K562 (cell line): ENCODE measurements around the gene CFL1. TPM values are rescaled to one million over a fixed set of nuclear protein-coding genes. Genes with fewer than 3 reads are reported as not detected.

ENCODE experiments used
- ATAC-seq: fragments of 200-7000 bp; cut with Tn5 transposase; 3 replicates; pipeline ENCODE4 v1.9.1; 2020; ENCODE audit warnings: moderate library complexity
- BruUV-seq: library from RNA; stranded (reverse); fragments of 400-500 nt; replicated peaks from 2 replicates; lab custom pipeline; 2021; lab: Mats Ljungman, UMichigan
- CTCF ChIA-PET: fragments of 300-600 bp; formaldehyde crosslinking; extraction: SDS; loops from one replicate; lab custom pipeline; 2021; ENCODE audit warnings: low intra/inter-chr PET ratio; lab: Yijun Ruan, JAX
- POLR2A ChIA-PET: fragments of 300-600, 350-650 bp; sonication (Branson Sonifier 250); formaldehyde crosslinking; extraction: SDS; loops from one replicate; lab custom pipeline; 2021; ENCODE audit warnings: antibody characterized with exemption, inconsistent platforms; lab: Yijun Ruan, JAX
- DNase-seq, 4 experiments: peaks; one replicate each; pipeline versions ENCODE4 v3.0.0 to v3.0.0-alpha.2; 2011 to 2018; ENCODE audit warnings: low spot score in 3 of 4, mixed read lengths in 3 of 4; ENCODE audit errors: extremely low read depth in 1 of 4
- FAIRE-seq: peaks from 2 replicates; lab custom pipeline; 2011; peaks lifted over from hg19 to GRCh38; lab: Jason Lieb, UNC
- H2AFZ ChIP-seq: 2 replicates; pipeline ENCODE4 v1.6.0; 2011; ENCODE audit warnings: low read depth, low read length, control low read depth, inconsistent platforms
- H3K27ac ChIP-seq: fragments of 200-600 bp; 3 replicates; pipeline ENCODE4 v1.8.0; 2011; ENCODE audit warnings: low read depth, mild to moderate bottlenecking, control low read depth, inconsistent platforms, low read length, moderate library complexity, mixed read lengths; ENCODE audit errors: extremely low read depth
- H3K27me3 ChIP-seq, 2 experiments: fragments of 300-600 bp in 1 of 2; 2 replicates in 1 of 2; 3 replicates in 1 of 2; pipeline versions ENCODE4 v1.6.0 to v1.8.0; 2011; ENCODE audit warnings: inconsistent platforms in 2 of 2, low read length in 2 of 2, mild to moderate bottlenecking in 1 of 2, mixed read lengths in 1 of 2, moderate library complexity in 1 of 2; ENCODE audit not compliant: control insufficient read depth in 2 of 2, insufficient read depth in 2 of 2
- H3K36me3 ChIP-seq: fragments of 300-600 bp; 3 replicates; pipeline ENCODE4 v1.8.0; 2011; ENCODE audit warnings: mild to moderate bottlenecking, low read length, inconsistent platforms; ENCODE audit not compliant: control insufficient read depth, insufficient read depth
- H3K4me1 ChIP-seq, 2 experiments: fragments of 200-600 bp in 1 of 2; replicated peaks in 1 of 2; 2 replicates in 1 of 2; 3 replicates in 1 of 2; pipeline versions ENCODE4 v1.5.1 to v1.8.0; 2011; ENCODE audit warnings: inconsistent platforms in 2 of 2, low read length in 2 of 2, mild to moderate bottlenecking in 1 of 2, mixed read lengths in 1 of 2, moderate library complexity in 1 of 2; ENCODE audit not compliant: control insufficient read depth in 2 of 2, insufficient read depth in 2 of 2
- H3K4me2 ChIP-seq: 2 replicates; pipeline ENCODE4 v1.6.1; 2011; ENCODE audit warnings: low read length, control low read depth, inconsistent platforms, mixed read lengths; ENCODE audit not compliant: insufficient read depth
- H3K4me3 ChIP-seq: fragments of 200-600 bp; sonication (generic), shearing (Covaris generic); 2 replicates; pipeline ENCODE4 v1.5.1; 2016; ENCODE audit warnings: control low read depth, inconsistent platforms
- H3K79me2 ChIP-seq: fragments of 200-600 bp; 3 replicates; pipeline ENCODE4 v1.8.0; 2011; ENCODE audit warnings: low read length, inconsistent platforms; ENCODE audit not compliant: control insufficient read depth, insufficient read depth
- H3K9ac ChIP-seq, 2 experiments: 2 replicates each; pipeline versions ENCODE4 v1.6.0 to v1.6.1; 2011; ENCODE audit warnings: low read depth in 2 of 2, low read length in 2 of 2, control low read depth in 1 of 2, inconsistent platforms in 1 of 2, mild to moderate bottlenecking in 1 of 2, mixed read lengths in 1 of 2; ENCODE audit not compliant: insufficient read depth in 1 of 2
- H3K9me1 ChIP-seq: one replicate; pipeline ENCODE4 v1.6.0; 2011; ENCODE audit warnings: inconsistent platforms, mild to moderate bottlenecking, low read length, moderate library complexity; ENCODE audit not compliant: control insufficient read depth, insufficient read depth
- H3K9me3 ChIP-seq: replicated peaks from 2 replicates; pipeline ENCODE4 v1.5.1; 2011; ENCODE audit warnings: low read depth, low read length, inconsistent platforms; ENCODE audit not compliant: control insufficient read depth, insufficient read depth
- H4K20me1 ChIP-seq: replicated peaks from 2 replicates; pipeline ENCODE4 v1.6.1; 2011; ENCODE audit warnings: low read length, inconsistent platforms, mixed read lengths; ENCODE audit not compliant: control insufficient read depth, insufficient read depth
- CHD7 ChIP-seq: fragments of 200-600 bp; sonication (generic); IDR thresholded peaks from one replicate; pipeline ENCODE4 v1.6.1; 2012; ENCODE audit warnings: mild to moderate bottlenecking, low read depth, low read length, inconsistent platforms
- GTF2A2 ChIP-seq: IDR thresholded peaks from 2 replicates; pipeline ENCODE4 v1.6.1; 2016; ENCODE audit warnings: mild to moderate bottlenecking, missing genetic modification characterization, missing compliant biosample characterization
- PRMT5 ChIP-seq: sonication (generic); formaldehyde crosslinking; IDR thresholded peaks from 2 replicates; pipeline ENCODE4 v1.5.0; 2020; ENCODE audit warnings: missing genetic modification reagents
- RBFOX2 ChIP-seq: fragments of 200-400 bp; formaldehyde crosslinking; IDR thresholded peaks from 2 replicates; pipeline ENCODE4 v1.6.1; 2017; ENCODE audit warnings: low read depth, mild to moderate bottlenecking, low read length, moderate library complexity
- RUNX1 ChIP-seq: sonication (generic); IDR thresholded peaks from 2 replicates; pipeline ENCODE4 v1.6.1; 2016; ENCODE audit warnings: antibody characterized with exemption, low read depth
- SLC30A9 ChIP-seq: fragments of 250-450 bp; sonication (Bioruptor Pico); IDR thresholded peaks from 2 replicates; pipeline ENCODE4 v1.8.0; 2022; ENCODE audit warnings: mild to moderate bottlenecking, moderate library complexity
- ZNF274 ChIP-seq: IDR thresholded peaks from 2 replicates; pipeline ENCODE4 v1.6.1; 2011; ENCODE audit warnings: low read depth, mild to moderate bottlenecking, low read length, moderate library complexity, borderline replicate concordance
- WGBS: fragments of 100-300 bp; shearing (Covaris generic); methylation state at CpG from one replicate; pipeline ENCODE4 v1.1.6; 2016; ENCODE audit warnings: low coverage, mixed read lengths; ENCODE audit not compliant: insufficient coverage; ENCODE audit errors: missing lambda C conversion rate; 5-methylcytosine and 5-hydroxymethylcytosine counted together
- in situ Hi-C: fragments of 300-500 bp; cut with MboI; formaldehyde crosslinking; loops from 4 replicates; pipeline ENCODE4 v1.15.0; 2018; ENCODE audit warnings: inconsistent platforms, mixed read lengths
- intact Hi-C: fragments of 100-400 bp; cut with micrococcal nuclease; formaldehyde crosslinking; loops from 2 replicates; pipeline ENCODE4 v1.14.2; 2022
- polyA plus RNA-seq, 8 experiments: library from polyadenylated mRNA; depleted of rRNA in 4 of 8; stranded (reverse) in 5 of 8; unstranded in 3 of 8; fragments of >200 nt; fragmentation: Nextera tagmentation in 2 of 8; fragmentation: Illumina TruSeq in 1 of 8; extraction: Ambion mirVana in 2 of 8; extraction: Trizol in 1 of 8; gene quantifications; 2 replicates each; pipeline versions ENCODE4 v1.2.1 to v1.2.3, GENCODE V29; 2011 to 2014; ENCODE audit warnings: inconsistent platforms in 1 of 8, missing spikeins in 1 of 8
- total RNA-seq, 7 experiments: library from RNA; depleted of rRNA in 6 of 7; stranded (reverse); fragments of >200 nt in 6 of 7; fragmentation: Illumina TruSeq in 2 of 7; extraction: Trizol in 2 of 7; gene quantifications; 2 replicates each; pipeline versions ENCODE4 v1.2.1 to v1.2.3, GENCODE V29; 2011 to 2021; ENCODE audit warnings: low replicate concordance in 1 of 7

The CFL1 gene
- total and polyA plus RNA-seq, 9 of the 15 experiments (the other 6 are each of a cell fraction or from before 2014, with no cell fraction given): 105 to 1,101 (median 859) TPM

DNA sequence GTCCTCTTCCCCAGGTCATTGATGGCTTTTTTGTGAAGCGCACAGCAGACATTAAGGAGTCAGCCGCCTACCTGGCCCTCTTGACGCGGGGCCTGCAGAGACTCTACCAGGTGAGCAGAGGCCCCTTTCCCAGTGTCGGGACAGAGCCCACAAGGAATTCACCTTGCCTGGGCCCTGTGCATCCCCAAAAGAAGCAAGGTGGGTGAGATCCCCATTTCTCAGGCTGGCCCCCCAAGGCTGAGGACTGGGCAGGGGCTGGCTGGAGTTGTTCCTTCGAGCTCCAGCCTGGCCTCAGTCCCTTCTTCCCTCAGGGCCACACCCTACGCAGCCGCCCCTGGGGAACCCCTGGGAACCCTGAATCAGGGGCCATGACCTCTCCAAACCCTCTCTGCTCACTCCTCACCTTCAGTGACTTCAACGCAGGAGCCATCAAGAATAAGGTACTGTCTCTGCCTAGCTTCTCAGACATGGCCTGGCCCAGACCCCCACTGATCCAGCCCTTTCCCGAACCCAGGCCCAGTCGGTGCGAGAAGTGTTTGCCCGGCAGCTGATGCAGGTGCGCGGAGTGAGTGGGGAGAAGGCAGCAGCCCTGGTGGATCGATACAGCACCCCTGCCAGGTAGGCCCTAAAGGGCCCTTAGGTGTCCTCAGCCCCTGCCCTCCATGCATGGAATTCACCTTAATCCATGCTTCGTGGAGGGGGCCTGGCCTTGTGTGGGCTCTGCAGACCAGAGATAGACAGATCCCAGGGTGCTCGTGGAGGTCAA, 6.9 kb upstream of the CFL1 start:
- H3K9me3 ChIP-seq: no peaks in the 10 kb centered on the region
- H3K36me3 ChIP-seq: peaks cover 72% of the 10 kb centered on the region; the same call in 2 of the 3 replicates
- POLR2A ChIA-PET: interaction anchor here (0.5 to 8.2 kb wide), 5 partner anchors 9 to 45 kb away, joined by 3 to 147 read pairs (median 5); partner anchors contain the start of genes CCDC85B, CTSW and FIBP
- H2AFZ ChIP-seq: no peak overlapping the region
- intact Hi-C loops (no loop called here), in situ Hi-C loops (no loop called here)
- BruUV-seq: no TSS peak
- H3K9me1 ChIP-seq: no peaks in the 10 kb centered on the region
- DNase-seq (no peak), FAIRE-seq (no peak), ATAC-seq (no peak)
- H3K9ac ChIP-seq: peak overlapping the region in 1 of 2 experiments; percentile 56; a peak in 1 of 4 replicates
- no peaks in the 10 kb centered on the region for H4K20me1 ChIP-seq
- H3K27me3 ChIP-seq: no peaks in the 10 kb centered on the region
- TF ChIP-seq PRMT5 (CRISPR knock-in tag): no peak
- TF ChIP-seq RUNX1: no peak
- TF ChIP-seq ZNF274: no peak
- no peak for TF ChIP-seq GTF2A2
- no peak for TF ChIP-seq CHD7
- peak; percentile 46 for TF ChIP-seq RBFOX2
- no peak for TF ChIP-seq SLC30A9 (CRISPR knock-in tag)
- no peak overlapping the region for H3K4me3 ChIP-seq
- H3K4me1 ChIP-seq: peaks cover 22 to 76% of the 10 kb centered on the region in 2 experiments
- peaks cover 26% of the 10 kb centered on the region for H3K79me2 ChIP-seq
- WGBS: 90% methylated on average over 14 of the region's 18 CpGs
- H3K4me2 ChIP-seq: no peak overlapping the region
- H3K27ac ChIP-seq: no peak overlapping the region
- CTCF ChIA-PET: no interaction called here
